H1 (cell line): ENCODE measurements around the gene MRPS10. TPM values are rescaled to one million over a fixed set of nuclear protein-coding genes. Genes with fewer than 3 reads are reported as not detected.

ENCODE experiments used
- CTCF ChIA-PET: fragments of 300-600 bp; sonication (Branson Sonifier 250); formaldehyde crosslinking; loops from one replicate; lab custom pipeline; 2021; ENCODE audit not compliant: partially characterized antibody; lab: Charles Lee
- POLR2A ChIA-PET: fragments of 300-600 bp; sonication (Branson Sonifier 250); formaldehyde crosslinking; loops from one replicate; lab custom pipeline; 2021; ENCODE audit warnings: inconsistent platforms; ENCODE audit not compliant: partially characterized antibody; lab: Charles Lee
- DNase-seq, 2 experiments: peaks; one replicate each; pipeline versions ENCODE4 v3.0.0 to v3.0.0-alpha.2; 2010 to 2022; ENCODE audit warnings: low spot score in 2 of 2, low read depth in 1 of 2, mixed read lengths in 1 of 2
- FAIRE-seq: peaks from 2 replicates; lab custom pipeline; 2011; peaks lifted over from hg19 to GRCh38; lab: Jason Lieb, UNC
- H2AFZ ChIP-seq: 2 replicates; pipeline ENCODE4 v1.8.1; 2012; ENCODE audit warnings: low read length, inconsistent platforms
- H2AK5ac ChIP-seq: 2 replicates; pipeline ENCODE4 v1.6.1; 2013; ENCODE audit warnings: low read depth, low read length
- H2BK120ac ChIP-seq: replicated peaks from 2 replicates; pipeline ENCODE3; 2013; ENCODE audit warnings: low read depth, low read length, inconsistent platforms
- H2BK12ac ChIP-seq: 2 replicates; pipeline ENCODE4 v1.6.1; 2013; ENCODE audit warnings: low read depth, low read length
- H2BK15ac ChIP-seq: 2 replicates; pipeline ENCODE4 v1.6.1; 2013; ENCODE audit warnings: low read length
- H2BK20ac ChIP-seq: 2 replicates; pipeline ENCODE4 v1.6.1; 2013; ENCODE audit warnings: low read length
- H2BK5ac ChIP-seq: 2 replicates; pipeline ENCODE4 v1.6.1; 2013; ENCODE audit warnings: low read depth, low read length
- H3K14ac ChIP-seq: 2 replicates; pipeline ENCODE4 v1.6.1; 2013; ENCODE audit warnings: inconsistent platforms; ENCODE audit not compliant: insufficient read length
- H3K18ac ChIP-seq: 2 replicates; pipeline ENCODE4 v1.6.1; 2013; ENCODE audit warnings: low read length; ENCODE audit errors: extremely low read depth
- H3K23ac ChIP-seq: 2 replicates; pipeline ENCODE4 v1.6.1; 2013; ENCODE audit warnings: inconsistent platforms; ENCODE audit not compliant: insufficient read length
- H3K23me2 ChIP-seq: 2 replicates; pipeline ENCODE4 v1.6.1; 2013; ENCODE audit warnings: low read depth, low read length
- H3K27ac ChIP-seq: 2 replicates; pipeline ENCODE4 v1.6.1; 2011; ENCODE audit warnings: low read depth, low read length, inconsistent platforms
- H3K27me3 ChIP-seq, 4 experiments: replicated peaks in 1 of 4; 1 replicate in 1 of 4; 2 replicates in 3 of 4; pipeline versions ENCODE4 v1.6.1 to v1.8.1; 2011 to 2013; ENCODE audit warnings: low read length in 3 of 4, mild to moderate bottlenecking in 3 of 4, inconsistent platforms in 2 of 4, mixed read lengths in 2 of 4, moderate library complexity in 1 of 4; ENCODE audit not compliant: control insufficient read depth in 3 of 4, insufficient read depth in 3 of 4; ENCODE audit errors: extremely low read depth in 1 of 4
- H3K36me3 ChIP-seq, 4 experiments: 2 replicates each; pipeline versions ENCODE4 v1.6.1 to v1.8.1; 2011 to 2013; ENCODE audit warnings: mild to moderate bottlenecking in 4 of 4, low read length in 3 of 4, moderate library complexity in 2 of 4, control low read depth in 1 of 4, inconsistent platforms in 1 of 4; ENCODE audit not compliant: insufficient read depth in 4 of 4, control insufficient read depth in 2 of 4
- H3K4ac ChIP-seq: replicated peaks from 2 replicates; pipeline ENCODE3; 2013; ENCODE audit warnings: low read length, low read depth, mixed read lengths, inconsistent platforms; ENCODE audit not compliant: insufficient read length
- H3K4me1 ChIP-seq, 4 experiments: replicated peaks in 1 of 4; 1 replicate in 1 of 4; 2 replicates in 3 of 4; pipeline versions ENCODE4 v1.6.1 to v1.8.1; 2011 to 2013; ENCODE audit warnings: low read length in 3 of 4, inconsistent platforms in 2 of 4, mixed read lengths in 1 of 4; ENCODE audit not compliant: insufficient read depth in 4 of 4, control insufficient read depth in 3 of 4
- H3K4me2 ChIP-seq, 2 experiments: 2 replicates each; pipeline versions ENCODE4 v1.6.1 to v1.8.1; 2011 to 2013; ENCODE audit warnings: low read depth in 2 of 2, low read length in 2 of 2, control low read depth in 1 of 2, inconsistent platforms in 1 of 2, mild to moderate bottlenecking in 1 of 2; ENCODE audit not compliant: insufficient read depth in 1 of 2
- H3K4me3 ChIP-seq, 4 experiments: fragments of 200-600, 300-600 bp in 1 of 4; sonication (generic), shearing (Covaris generic), sonication (Bioruptor Twin) in 1 of 4; 2 replicates each; pipeline versions ENCODE4 v1.5.1 to v1.8.1; 2011 to 2016; ENCODE audit warnings: low read length in 4 of 4, low read depth in 3 of 4, control low read depth in 2 of 4, inconsistent platforms in 2 of 4, mild to moderate bottlenecking in 2 of 4, mixed read lengths in 1 of 4, moderate library complexity in 1 of 4; ENCODE audit not compliant: insufficient read depth in 2 of 4; ENCODE audit errors: extremely low read depth in 1 of 4
- H3K56ac ChIP-seq: replicated peaks from 2 replicates; pipeline ENCODE3; 2013; ENCODE audit warnings: low read depth, mild to moderate bottlenecking, mixed read lengths, low read length, inconsistent platforms; ENCODE audit not compliant: insufficient read length
- H3K79me1 ChIP-seq: 2 replicates; pipeline ENCODE4 v1.6.1; 2013; ENCODE audit warnings: low read depth, low read length, control low read depth
- H3K79me2 ChIP-seq, 2 experiments: 2 replicates each; pipeline versions ENCODE4 v1.6.1 to v1.8.1; 2012 to 2013; ENCODE audit warnings: low read length in 2 of 2, mild to moderate bottlenecking in 2 of 2, inconsistent platforms in 1 of 2; ENCODE audit not compliant: insufficient read depth in 2 of 2, control insufficient read depth in 1 of 2
- H3K9ac ChIP-seq, 4 experiments: replicated peaks in 1 of 4; 1 replicate in 1 of 4; 2 replicates in 3 of 4; pipeline versions ENCODE4 v1.6.1 to v1.8.1; 2011 to 2013; ENCODE audit warnings: low read depth in 3 of 4, low read length in 3 of 4, control low read depth in 2 of 4, mild to moderate bottlenecking in 2 of 4, moderate library complexity in 2 of 4, inconsistent platforms in 1 of 4; ENCODE audit errors: extremely low read depth in 1 of 4
- H3K9me3 ChIP-seq, 2 experiments: 2 replicates each; pipeline versions ENCODE4 v1.6.1 to v1.8.1; 2012 to 2013; ENCODE audit warnings: mild to moderate bottlenecking in 2 of 2, moderate library complexity in 2 of 2, control low read depth in 1 of 2, inconsistent platforms in 1 of 2, low read depth in 1 of 2, low read length in 1 of 2, mixed read lengths in 1 of 2; ENCODE audit not compliant: insufficient read depth in 2 of 2
- H4K20me1 ChIP-seq, 2 experiments: replicated peaks in 1 of 2; 2 replicates each; pipeline versions ENCODE3 to v1.8.1; 2011 to 2013; ENCODE audit warnings: inconsistent platforms in 2 of 2, low read length in 2 of 2, mild to moderate bottlenecking in 1 of 2; ENCODE audit not compliant: insufficient read depth in 2 of 2, control insufficient read depth in 1 of 2
- H4K5ac ChIP-seq: 2 replicates; pipeline ENCODE4 v1.6.1; 2013; ENCODE audit warnings: low read length, low read depth, mixed read lengths, inconsistent platforms; ENCODE audit not compliant: insufficient read length
- H4K8ac ChIP-seq: 2 replicates; pipeline ENCODE4 v1.8.0; 2013; ENCODE audit warnings: mild to moderate bottlenecking, moderate library complexity, low read length, inconsistent platforms; ENCODE audit not compliant: insufficient read depth; ENCODE audit errors: extremely low read depth
- H4K91ac ChIP-seq: replicated peaks from 2 replicates; pipeline ENCODE3; 2013; ENCODE audit warnings: low read length, mixed read lengths, inconsistent platforms; ENCODE audit not compliant: insufficient read length
- E2F6 ChIP-seq: IDR thresholded peaks from 2 replicates; pipeline ENCODE4 v1.6.1; 2012; ENCODE audit warnings: inconsistent platforms
- FOSL1 ChIP-seq: IDR thresholded peaks from 2 replicates; pipeline ENCODE4 v1.6.1; 2011; ENCODE audit warnings: mild to moderate bottlenecking, low read depth, low read length, moderate library complexity; ENCODE audit not compliant: insufficient read depth
- KDM1A ChIP-seq: fragments of 200-600, 300-600 bp; sonication (generic); IDR thresholded peaks from 2 replicates; pipeline ENCODE4 v1.7.1; 2016; ENCODE audit warnings: mild to moderate bottlenecking, low read length, borderline replicate concordance
- KDM4A ChIP-seq: IDR thresholded peaks from one replicate; pipeline ENCODE4 v1.7.1; 2012; ENCODE audit warnings: low read depth, mild to moderate bottlenecking, moderate library complexity, low read length, inconsistent platforms; ENCODE audit not compliant: severe bottlenecking
- POU5F1 ChIP-seq: IDR thresholded peaks from 2 replicates; pipeline ENCODE4 v1.6.1; 2011; ENCODE audit warnings: low read depth, mild to moderate bottlenecking, low read length, moderate library complexity
- SAP30 ChIP-seq: fragments of 300-600 bp; sonication (generic); IDR thresholded peaks from 2 replicates; pipeline ENCODE4 v1.7.1; 2012; ENCODE audit warnings: low read length, moderate library complexity, mild to moderate bottlenecking, inconsistent platforms; ENCODE audit not compliant: insufficient read depth, insufficient replicate concordance
- SIRT6 ChIP-seq: IDR thresholded peaks from one replicate; pipeline ENCODE4 v1.7.1; 2012; ENCODE audit warnings: low read length, inconsistent platforms
- TAF1 ChIP-seq: IDR thresholded peaks from 2 replicates; pipeline ENCODE4 v1.6.1; 2011; ENCODE audit warnings: mild to moderate bottlenecking, low read depth, low read length
- TAF7 ChIP-seq: optimal IDR thresholded peaks from 2 replicates; pipeline ENCODE3; 2011; ENCODE audit warnings: low read depth, mild to moderate bottlenecking, inconsistent platforms, low read length, moderate library complexity, borderline replicate concordance
- TBP ChIP-seq: IDR thresholded peaks from 2 replicates; pipeline ENCODE4 v1.6.1; 2011; ENCODE audit warnings: low read depth, low read length, improper control_type of control experiment
- TCF12 ChIP-seq: IDR thresholded peaks from 2 replicates; pipeline ENCODE4 v1.6.1; 2011; ENCODE audit warnings: low read depth, mild to moderate bottlenecking, low read length
- WGBS, 2 experiments: shearing (Covaris generic) in 1 of 2; methylation state at CpG; one replicate each; pipeline versions ENCODE4 v1.1.6 to v1.1.7; 2013 to 2015; ENCODE audit warnings: low lambda C conversion rate in 2 of 2, mixed read lengths in 2 of 2, inconsistent platforms in 1 of 2, low coverage in 1 of 2, missing lambda C conversion rate in 1 of 2; ENCODE audit not compliant: insufficient replicate concordance in 2 of 2, insufficient coverage in 1 of 2, insufficient read length in 1 of 2; ENCODE audit errors: extremely low coverage in 1 of 2, missing lambda C conversion rate in 1 of 2; 5-methylcytosine and 5-hydroxymethylcytosine counted together
- polyA plus RNA-seq, 7 experiments: library from polyadenylated mRNA; depleted of rRNA in 3 of 7; stranded (reverse) in 5 of 7; unstranded in 2 of 7; fragments of >200 nt in 5 of 7; fragments of 200-250 nt in 2 of 7; gene quantifications; 1 replicate in 5 of 7; 2 replicates in 1 of 7; 4 replicates in 1 of 7; pipeline versions ENCODE4 v1.2.1 to v1.2.3, GENCODE V29; 2011 to 2013; ENCODE audit warnings: missing spikeins in 2 of 7, mixed read lengths in 2 of 7
- total RNA-seq: library from RNA; stranded (reverse); fragmentation: NEBNext Ultra II Directional; extraction: Animal tissue kit (Norgen Biotek cat#: 25700); gene quantifications from 2 replicates; pipeline ENCODE4 v1.2.1, GENCODE V29; 2021

The MRPS10 gene
- total and polyA plus RNA-seq, 2 of the 8 experiments (the other 6 are each of a cell fraction or from before 2014, with no cell fraction given), result 20.5 to 33.6 TPM

GRCh38 chr6:42259841-42260395 lies 42.3 kb upstream of the MRPS10 start:
- H2BK5ac ChIP-seq, result no peak overlapping the region
- no peak overlapping the region for H4K5ac ChIP-seq
- peaks cover 17 to 26% (median 20%) of the 10 kb centered on the region in 4 experiments for H3K4me1 ChIP-seq
- H3K56ac ChIP-seq, result no peak overlapping the region
- H3K4me3 ChIP-seq, result no peak overlapping the region
- no peak overlapping the region for H2AFZ ChIP-seq
- H3K27me3 ChIP-seq, result no peaks in the 10 kb centered on the region
- no peak overlapping the region for H2BK20ac ChIP-seq
- H3K4ac ChIP-seq, result no peak overlapping the region
- no peak overlapping the region for H3K27ac ChIP-seq
- no peak overlapping the region for H2BK120ac ChIP-seq
- H4K91ac ChIP-seq, result no peak overlapping the region
- no peak overlapping the region for H3K18ac ChIP-seq
- no peak overlapping the region for H3K9ac ChIP-seq
- H3K23ac ChIP-seq, result no peak overlapping the region
- H3K9me3 ChIP-seq, result no peaks in the 10 kb centered on the region
- H3K79me1 ChIP-seq, result no peaks in the 10 kb centered on the region
- WGBS, 2 experiments, result 78% methylated on average over 10 of the region's 10 CpGs; no CpG with 5 or more reads in 1 of the 2 experiments
- DNase-seq, result no peak
- H3K79me2 ChIP-seq, result no peaks in the 10 kb centered on the region
- POLR2A ChIA-PET, result interaction anchor here (1.2 kb wide), 1 partner anchor 523 kb away, joined by 3 read pairs; no protein-coding TSS in a partner anchor
- H3K14ac ChIP-seq, result no peak overlapping the region
- no peak overlapping the region for H2BK12ac ChIP-seq
- no peak for FAIRE-seq
- peaks cover 2 to 26% (median 11%) of the 10 kb centered on the region in 4 experiments for H3K36me3 ChIP-seq
- CTCF ChIA-PET, result interaction anchor here (0.6 to 4.0 kb wide), 35 partner anchors 9 to 295 kb away, joined by 3 to 28 read pairs (median 5); no protein-coding TSS in a partner anchor
- no peak overlapping the region for H2BK15ac ChIP-seq
- H2AK5ac ChIP-seq, result no peak overlapping the region
- no peaks in the 10 kb centered on the region for H3K23me2 ChIP-seq
- H4K8ac ChIP-seq, result no peak overlapping the region
- H3K4me2 ChIP-seq, result no peak overlapping the region
- H4K20me1 ChIP-seq, result no peaks in the 10 kb centered on the region
- TF ChIP-seq TAF1 (no peak), SAP30 (no peak), POU5F1 (no peak), TCF12 (no peak), KDM4A (no peak), FOSL1 (no peak), KDM1A (no peak), E2F6 (no peak), SIRT6 (no peak), TBP (no peak), TAF7 (no peak)
